CD4-positive, alpha-beta T cell treated with Interferon gamma for 1 hour (primary cell): ENCODE data around the gene ZAR1.

Experiments
- DNase-seq: peaks from one replicate; pipeline ENCODE4 v3.0.0-alpha.2; 2020

The ZAR1 gene

GRCh38 chr4:48490680-48491513, 845 bp downstream of the ZAR1 start:
- DNase-seq = no peak

GRCh38 chr4:48491514-48492176, 1.6 kb downstream of the ZAR1 start:
- no peak for DNase-seq

- DNase-seq = no peak
Measured at GRCh38 chr4:48493452-48494100, 3.5 kb downstream of the ZAR1 start.

- no peak for DNase-seq
Measured at GRCh38 chr4:48495941-48496340, 5.9 kb downstream of the ZAR1 start.

GRCh38 chr4:48498895-48499294, 8.8 kb downstream of the ZAR1 start:
- no peak for DNase-seq

- DNase-seq = no peak
Measured at GRCh38 chr4:48499551-48500066, 9.6 kb downstream of the ZAR1 start.

GRCh38 chr4:48503233-48504025, 13.4 kb downstream of the ZAR1 start:
- no peak for DNase-seq

- no peak for DNase-seq
Measured at GRCh38 chr4:48504026-48504330, 13.9 kb downstream of the ZAR1 start.

GRCh38 chr4:48504352-48504751, 14.3 kb downstream of the ZAR1 start:
- no peak for DNase-seq

GRCh38 chr4:48506716-48507115, 16.7 kb downstream of the ZAR1 start:
- DNase-seq = no peak

GRCh38 chr4:48509543-48509942, 19.5 kb downstream of the ZAR1 start:
- DNase-seq = no peak

GRCh38 chr4:48518143-48518542, 28.1 kb downstream of the ZAR1 start:
- no peak for DNase-seq

- DNase-seq = no peak
Measured at GRCh38 chr4:48526406-48526805, 36.4 kb downstream of the ZAR1 start.

GRCh38 chr4:48538358-48538757, 48.3 kb downstream of the ZAR1 start:
- no peak for DNase-seq

GRCh38 chr4:48539597-48539996, 49.5 kb downstream of the ZAR1 start:
- no peak for DNase-seq

GRCh38 chr4:48542888-48543287, 52.8 kb downstream of the ZAR1 start:
- DNase-seq = no peak

- no peak for DNase-seq
Measured at GRCh38 chr4:48543796-48544195, 53.7 kb downstream of the ZAR1 start.
